A673 (cell line): ENCODE data around the gene RPS6KL1. TPM values are rescaled to one million over a fixed set of nuclear protein-coding genes. Genes with fewer than 3 reads are reported as not detected.

Source experiments
- BruUV-seq: library from RNA; stranded (reverse); fragments of 400-500 nt; replicated peaks from 2 replicates; lab custom pipeline; 2021; lab: Mats Ljungman, UMichigan
- CTCF ChIA-PET: fragments of 300-600 bp; sonication (Branson Sonifier 250); formaldehyde crosslinking; loops from one replicate; lab custom pipeline; 2022; ENCODE audit warnings: antibody characterized with exemption; lab: Charles Lee
- POLR2A ChIA-PET: fragments of 300-600 bp; sonication (Branson Sonifier 250); formaldehyde crosslinking; loops from one replicate; lab custom pipeline; 2022; ENCODE audit warnings: antibody characterized with exemption; ENCODE audit not compliant: low non-redundant PET; lab: Charles Lee
- DNase-seq: peaks from one replicate; pipeline ENCODE4 v3.0.0-alpha.2; 2015; ENCODE audit warnings: low spot score
- H3K27ac ChIP-seq: fragments of 200-600 bp; sonication (generic); 2 replicates; pipeline ENCODE4 v1.5.1; 2016; ENCODE audit warnings: mixed run types, low read depth, mild to moderate bottlenecking, mixed read lengths, antibody characterized with exemption, low read length; ENCODE audit not compliant: poor library complexity, severe bottlenecking
- H3K27me3 ChIP-seq: fragments of 200-600 bp; sonication (generic); replicated peaks from 2 replicates; pipeline ENCODE4 v1.6.1; 2017; ENCODE audit warnings: mixed run types, low read depth, mild to moderate bottlenecking, mixed read lengths, antibody characterized with exemption, low read length; ENCODE audit not compliant: insufficient read depth, poor library complexity
- H3K36me3 ChIP-seq: fragments of 200-600 bp; sonication (generic); 2 replicates; pipeline ENCODE4 v1.6.1; 2016; ENCODE audit warnings: mixed run types, mild to moderate bottlenecking, mixed read lengths, antibody characterized with exemption, low read length; ENCODE audit not compliant: insufficient read depth, poor library complexity, severe bottlenecking
- H3K4me1 ChIP-seq: fragments of 200-600 bp; sonication (generic); 2 replicates; pipeline ENCODE4 v1.6.1; 2017; ENCODE audit warnings: mixed run types, mild to moderate bottlenecking, mixed read lengths, antibody characterized with exemption, low read length; ENCODE audit not compliant: insufficient read depth, poor library complexity, severe bottlenecking
- H3K4me3 ChIP-seq: fragments of 200-600 bp; sonication (generic); 2 replicates; pipeline ENCODE4 v1.5.1; 2016; ENCODE audit warnings: low read depth, mixed run types, mild to moderate bottlenecking, mixed read lengths, low read length; ENCODE audit not compliant: poor library complexity, severe bottlenecking
- H3K9me3 ChIP-seq: fragments of 200-600 bp; sonication (generic); 2 replicates; pipeline ENCODE4 v1.6.1; 2016; ENCODE audit warnings: mixed run types, low read depth, mild to moderate bottlenecking, mixed read lengths, antibody characterized with exemption, low read length; ENCODE audit not compliant: poor library complexity, severe bottlenecking
- CTCF ChIP-seq: fragments of 300-800, 200-600 bp; sonication (generic); conservative IDR thresholded peaks from 2 replicates; pipeline ENCODE4 v1.5.1; 2017; ENCODE audit warnings: low read depth, mild to moderate bottlenecking, antibody characterized with exemption, low read length, moderate library complexity, mixed read lengths
- EZH2 ChIP-seq: fragments of 200-600 bp; sonication (generic); IDR thresholded peaks from 2 replicates; pipeline ENCODE4 v1.6.1; 2017; ENCODE audit warnings: borderline replicate concordance, low read depth, mild to moderate bottlenecking, mixed read lengths, antibody characterized with exemption, low read length; ENCODE audit not compliant: poor library complexity, severe bottlenecking
- intact Hi-C: fragments of 100-400 bp; cut with micrococcal nuclease; formaldehyde crosslinking; loops from one replicate; pipeline ENCODE4 v1.10.0; 2022; ENCODE audit not compliant: unreplicated experiment
- total RNA-seq: library from RNA; stranded (reverse); gene quantifications from 2 replicates; pipeline ENCODE4 v1.2.3, GENCODE V29; 2021

The RPS6KL1 gene
- total RNA-seq, 1 experiment from 2014 or later, result 0.80 TPM

- intact Hi-C loops, result no loop called here
These were observed 13.1 kb upstream of the RPS6KL1 start for GRCh38 chr14:74936151-74936550.

GRCh38 chr14:74935360-74935680, 12.3 kb upstream of the RPS6KL1 start:
- Histone ChIP-seq H3K27ac (no peak overlapping the region), H3K4me3 (no peak overlapping the region), H3K4me1 (no peaks in the 10 kb centered on the region), H3K27me3 (no peaks in the 10 kb centered on the region), H3K36me3 (no peaks in the 10 kb centered on the region), H3K9me3 (no peaks in the 10 kb centered on the region)
- CTCF ChIA-PET, result interaction anchor here (0.6 to 1.7 kb wide), 2 partner anchors 10 to 367 kb away, joined by 6 to 8 read pairs; no protein-coding TSS in a partner anchor
- TF ChIP-seq EZH2 (no peak), CTCF (no peak)
- BruUV-seq, result no TSS peak
- DNase-seq, result no peak
- intact Hi-C loops, result no loop called here
- POLR2A ChIA-PET, result no interaction called here

More at GRCh38 chr14:74936151-74936550, 13.1 kb upstream of the RPS6KL1 start:
- no peak overlapping the region for H3K4me3 ChIP-seq
- ChIA-PET POLR2A (no interaction called here), CTCF (interaction anchor here (1.7 kb wide), 1 partner anchor 10 kb away, joined by 8 read pairs; no protein-coding TSS in a partner anchor)
- DNase-seq, result no peak
- no peaks in the 10 kb centered on the region for H3K9me3 ChIP-seq
- no TSS peak for BruUV-seq
- H3K27ac ChIP-seq, result no peak overlapping the region
- no peaks in the 10 kb centered on the region for H3K36me3 ChIP-seq
- no peaks in the 10 kb centered on the region for H3K27me3 ChIP-seq
- TF ChIP-seq CTCF (no peak), EZH2 (no peak)
- H3K4me1 ChIP-seq, result no peaks in the 10 kb centered on the region

- POLR2A ChIA-PET, result no interaction called here
These were observed 11.7 kb upstream of the RPS6KL1 start for GRCh38 chr14:74934476-74935359.

More at GRCh38 chr14:74934476-74935359, 11.7 kb upstream of the RPS6KL1 start:
- no peak for DNase-seq
- no peaks in the 10 kb centered on the region for H3K4me1 ChIP-seq
- BruUV-seq, result no TSS peak
- H3K4me3 ChIP-seq, result no peak overlapping the region
- intact Hi-C loops, result no loop called here
- no peaks in the 10 kb centered on the region for H3K9me3 ChIP-seq
- no peak for TF ChIP-seq CTCF
- TF ChIP-seq EZH2, result no peak
- H3K27me3 ChIP-seq, result no peaks in the 10 kb centered on the region
- CTCF ChIA-PET, result interaction anchor here (0.6 to 1.7 kb wide), 2 partner anchors 11 to 367 kb away, joined by 6 to 8 read pairs; no protein-coding TSS in a partner anchor
- no peak overlapping the region for H3K27ac ChIP-seq
- H3K36me3 ChIP-seq, result no peaks in the 10 kb centered on the region
